D721Med (cell line): ENCODE results near the gene C9orf78.

Source experiments
- DNase-seq: peaks from one replicate; pipeline ENCODE4 v3.0.0; 2011; ENCODE audit warnings: low spot score; ENCODE audit not compliant: insufficient read length
- FAIRE-seq: peaks from 2 replicates; lab custom pipeline; 2011; peaks lifted over from hg19 to GRCh38; lab: Jason Lieb, UNC
- CTCF ChIP-seq: IDR thresholded peaks from 2 replicates; pipeline ENCODE4 v1.5.1; 2012; ENCODE audit warnings: mild to moderate bottlenecking, control low read depth; ENCODE audit not compliant: insufficient read depth; ENCODE audit errors: missing control alignments

C9orf78 gene

GRCh38 chr9:129815278-129815677, 19.8 kb downstream of the C9orf78 start:
- DNase-seq (no peak), FAIRE-seq (no peak)
- TF ChIP-seq CTCF = no peak

- FAIRE-seq (no peak), DNase-seq (no peak)
- no peak for TF ChIP-seq CTCF
Measured at GRCh38 chr9:129814432-129815223, 20.4 kb downstream of the C9orf78 start.

- no peak for TF ChIP-seq CTCF
- no peak for FAIRE-seq
- DNase-seq = no peak
Measured at GRCh38 chr9:129813661-129814060, 21.4 kb downstream of the C9orf78 start.

DNA sequence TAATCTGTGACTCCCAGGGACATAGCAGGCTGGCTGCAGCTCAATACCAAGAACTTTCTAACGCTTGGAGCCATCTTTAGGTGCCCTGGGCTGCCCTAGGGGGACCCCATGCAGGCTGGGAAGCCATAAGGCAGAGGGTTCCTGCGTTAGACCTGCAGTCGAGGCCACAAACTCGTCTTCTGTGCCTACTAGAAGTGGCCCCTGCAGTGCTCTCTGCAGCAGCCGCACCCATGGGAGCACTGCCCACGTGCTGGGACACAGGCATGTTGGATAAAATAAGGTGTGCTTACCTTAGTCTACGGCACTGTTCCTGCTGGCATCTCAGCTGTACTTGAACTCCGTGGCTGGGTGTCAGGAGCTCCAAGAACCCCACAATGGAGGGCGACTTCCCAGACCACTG, 22.7 kb downstream of the C9orf78 start:
- no peak for DNase-seq
- no peak for FAIRE-seq
- TF ChIP-seq CTCF = no peak

DNA sequence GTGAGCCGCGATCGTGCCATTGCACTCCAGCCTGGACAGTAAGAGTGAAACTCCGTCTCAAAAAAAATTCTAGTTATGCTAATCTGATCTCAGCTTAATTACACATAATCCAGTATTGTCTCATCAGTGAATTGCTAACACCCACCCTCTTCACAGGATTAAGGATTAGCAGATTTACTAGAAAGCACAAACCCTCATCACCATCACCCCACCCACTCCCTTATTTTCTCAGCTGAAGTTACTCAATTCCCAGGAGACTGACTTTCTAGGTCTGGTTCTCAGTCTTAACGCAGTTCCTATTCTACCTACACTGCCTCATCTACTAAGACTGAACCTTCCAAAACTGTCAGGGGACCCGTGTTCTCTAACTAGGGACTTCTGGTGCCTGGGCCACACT, 23.1 kb downstream of the C9orf78 start:
- TF ChIP-seq CTCF = no peak
- DNase-seq (peak; percentile 91), FAIRE-seq (peak; percentile 46)

DNA sequence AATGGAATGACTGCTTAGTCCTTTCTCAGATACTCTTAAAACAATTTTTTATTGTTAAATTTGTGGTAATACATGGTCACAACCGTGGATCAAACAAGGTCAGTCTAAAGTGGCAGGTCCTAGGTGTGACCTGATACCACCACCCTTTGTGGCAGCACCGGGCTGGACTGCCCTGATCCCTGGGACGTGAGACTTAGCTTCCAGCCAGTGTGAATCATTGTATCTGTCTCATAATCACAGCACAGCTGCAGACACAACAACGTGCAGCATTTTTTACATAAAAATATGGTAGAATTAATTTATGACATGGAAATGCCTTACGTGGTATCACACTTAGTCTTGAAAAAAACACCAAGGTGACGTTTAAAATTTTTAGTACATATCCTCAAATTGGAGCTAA, 24.3 kb downstream of the C9orf78 start:
- DNase-seq = no peak
- no peak for FAIRE-seq
- TF ChIP-seq CTCF = no peak

DNA sequence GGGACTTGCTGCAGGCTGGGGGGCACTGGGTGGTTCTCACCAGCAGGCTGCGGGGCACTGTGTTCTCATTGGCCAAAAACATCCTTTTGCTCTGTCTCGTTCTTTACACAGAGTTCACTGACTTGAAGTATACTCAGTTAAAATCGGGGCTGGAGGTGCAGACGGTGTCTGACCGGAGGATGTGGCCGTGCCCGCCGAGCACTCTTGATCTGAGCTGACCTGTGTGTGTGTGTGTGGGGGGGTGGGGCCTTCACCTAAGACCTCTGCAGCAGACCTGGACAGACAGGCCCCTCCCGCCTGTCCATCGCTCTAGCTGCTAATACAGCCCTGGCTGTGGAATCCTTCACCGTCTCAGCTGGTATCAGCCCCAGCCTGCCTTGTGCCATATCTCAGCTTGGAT, 25.0 kb downstream of the C9orf78 start:
- TF ChIP-seq CTCF = no peak
- no peak for FAIRE-seq
- DNase-seq = no peak
